ENCODE measurements around the gene KCNIP4. TPM values are rescaled to one million over a fixed set of nuclear protein-coding genes. Genes with fewer than 3 reads are reported as not detected.
"Not testable (repeated sequence)": the region's sequence is repeated elsewhere in the genome, so short reads cannot be mapped to it uniquely, and the experiment has no call there.

Gene KCNIP4
- total RNA-seq, 4 donors from 2014 or later, result not detected

DNA sequence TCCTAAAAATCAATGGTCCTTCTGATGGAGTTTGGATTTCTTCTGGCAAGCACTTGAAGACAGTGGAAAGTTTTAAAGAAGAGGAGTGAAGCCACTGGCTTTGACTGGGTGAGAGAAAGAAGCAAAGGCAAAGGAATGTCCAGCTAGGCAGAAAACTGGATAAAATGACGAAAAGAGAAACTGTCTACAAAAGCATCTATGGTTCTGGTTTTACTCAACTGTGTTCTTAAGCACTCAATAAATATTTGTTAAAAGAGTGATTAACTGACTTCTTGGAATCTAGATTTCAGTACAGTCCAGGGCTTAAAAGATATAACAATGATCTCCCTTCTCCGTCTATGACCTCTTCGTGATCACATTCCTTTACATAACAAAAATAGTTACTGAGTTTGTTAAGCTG lies 1195.9 kb downstream of the KCNIP4 start:
- DNase-seq (ENCODE audit: low spot score in 2 of 2), result no peak
- Histone ChIP-seq H3K4me3 (no peak overlapping the region), H3K36me3 (peaks cover 0 to 22% (median 0%) of the 10 kb centered on the region in 3 donors), H3K4me1 (no peaks in the 10 kb centered on the region), H3K27ac (no peak overlapping the region), H3K27me3 (no peaks in the 10 kb centered on the region), H3K9me3 (no peaks in the 10 kb centered on the region)
- TF ChIP-seq EP300 (IDR thresholded peaks at IDR 0.05) (no peak), POLR2A (IDR thresholded peaks at IDR 0.05) (no peak)
- TF ChIP-seq, protein P1, sequence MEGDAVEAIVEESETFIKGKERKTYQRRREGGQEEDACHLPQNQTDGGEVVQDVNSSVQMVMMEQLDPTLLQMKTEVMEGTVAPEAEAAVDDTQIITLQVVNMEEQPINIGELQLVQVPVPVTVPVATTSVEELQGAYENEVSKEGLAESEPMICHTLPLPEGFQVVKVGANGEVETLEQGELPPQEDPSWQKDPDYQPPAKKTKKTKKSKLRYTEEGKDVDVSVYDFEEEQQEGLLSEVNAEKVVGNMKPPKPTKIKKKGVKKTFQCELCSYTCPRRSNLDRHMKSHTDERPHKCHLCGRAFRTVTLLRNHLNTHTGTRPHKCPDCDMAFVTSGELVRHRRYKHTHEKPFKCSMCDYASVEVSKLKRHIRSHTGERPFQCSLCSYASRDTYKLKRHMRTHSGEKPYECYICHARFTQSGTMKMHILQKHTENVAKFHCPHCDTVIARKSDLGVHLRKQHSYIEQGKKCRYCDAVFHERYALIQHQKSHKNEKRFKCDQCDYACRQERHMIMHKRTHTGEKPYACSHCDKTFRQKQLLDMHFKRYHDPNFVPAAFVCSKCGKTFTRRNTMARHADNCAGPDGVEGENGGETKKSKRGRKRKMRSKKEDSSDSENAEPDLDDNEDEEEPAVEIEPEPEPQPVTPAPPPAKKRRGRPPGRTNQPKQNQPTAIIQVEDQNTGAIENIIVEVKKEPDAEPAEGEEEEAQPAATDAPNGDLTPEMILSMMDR (IDR thresholded peaks at IDR 0.05), result no peak
- WGBS, 2 donors, result 74 to 78% methylated on average over 3 of the region's 3 CpGs

DNA sequence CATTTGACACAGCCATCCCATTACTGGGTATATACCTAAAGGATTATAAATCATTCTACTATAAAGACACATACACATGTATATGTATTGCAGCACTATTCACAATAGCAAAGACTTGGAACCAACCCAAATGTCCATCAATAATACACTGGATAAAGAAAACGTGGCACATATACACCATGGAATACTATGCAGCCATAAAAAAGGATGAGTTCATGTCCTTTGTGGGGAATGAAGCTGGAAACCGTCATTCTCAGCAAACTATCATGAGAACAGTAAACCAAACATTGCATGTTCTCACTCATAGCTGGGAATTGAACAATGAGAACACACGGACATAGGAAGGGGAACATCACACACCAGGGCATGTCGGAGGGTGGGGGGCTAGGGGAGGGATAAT lies 1202.6 kb downstream of the KCNIP4 start:
- not testable (repeated sequence) for H3K4me1 ChIP-seq; H3K27ac ChIP-seq; H3K4me3 ChIP-seq; DNase-seq (ENCODE audit: low spot score in 2 of 2); H3K27me3 ChIP-seq
- 87 to 94% methylated on average over 4 of the region's 4 CpGs for WGBS, 2 donors
- Histone ChIP-seq H3K36me3 (peaks cover 0 to 20% (median 0%) of the 10 kb centered on the region in 3 donors), H3K9me3 (peaks cover 0 to 40% (median 5%) of the 10 kb centered on the region in 4 donors)

DNA sequence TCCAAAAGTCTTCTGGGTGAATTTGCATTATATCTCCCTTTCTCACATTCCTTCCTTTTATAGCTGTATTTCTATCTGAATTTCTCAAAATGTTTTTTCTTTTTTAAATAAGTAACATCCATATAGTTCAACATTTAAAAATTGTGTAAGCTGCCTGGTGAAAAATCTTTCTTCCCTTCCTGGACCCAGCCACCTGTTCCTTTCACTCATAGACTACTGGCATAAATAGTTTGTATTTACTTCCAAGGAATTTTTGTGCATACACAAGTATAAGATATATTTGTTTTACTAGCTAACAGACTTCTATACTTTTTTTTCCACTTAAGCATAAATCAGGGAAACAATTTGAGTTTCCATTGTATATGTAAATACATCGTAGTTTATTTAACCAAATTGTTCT lies 1212.6 kb downstream of the KCNIP4 start:
- 97 to 98% methylated on average over 1 of the region's 1 CpG for WGBS, 2 donors
- Histone ChIP-seq H3K4me1 (no peaks in the 10 kb centered on the region), H3K27me3 (no peaks in the 10 kb centered on the region), H3K36me3 (peaks cover 0 to 85% (median 4%) of the 10 kb centered on the region in 3 donors), H3K27ac (no peak overlapping the region), H3K9me3 (peaks cover 0 to 20% (median 2%) of the 10 kb centered on the region in 4 donors), H3K4me3 (no peak overlapping the region)
- TF ChIP-seq, protein P1 (IDR thresholded peaks at IDR 0.05), result no peak
- TF ChIP-seq EP300 (IDR thresholded peaks at IDR 0.05) (no peak), POLR2A (IDR thresholded peaks at IDR 0.05) (no peak)
- no peak for DNase-seq (ENCODE audit: low spot score in 2 of 2)

DNA sequence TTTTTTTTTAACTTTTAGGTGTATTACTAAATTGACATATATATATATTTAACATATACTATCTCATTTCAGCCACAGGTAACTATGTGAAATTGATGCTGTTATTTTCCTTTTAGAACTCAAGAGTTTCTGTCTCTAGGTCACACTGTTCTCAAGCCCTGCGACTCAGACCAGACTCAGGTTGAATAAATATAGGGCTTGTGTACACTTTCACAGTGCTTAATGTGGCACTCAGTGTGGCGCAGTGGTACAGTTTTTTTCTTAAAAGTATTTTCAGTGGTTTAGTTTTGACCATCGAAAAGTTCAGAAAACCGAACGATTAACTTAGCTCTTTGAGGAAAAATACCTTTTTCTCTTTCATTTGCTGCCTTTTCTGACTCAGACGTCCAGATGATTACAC lies 1223.7 kb downstream of the KCNIP4 start:
- Histone ChIP-seq H3K27me3 (no peaks in the 10 kb centered on the region), H3K9me3 (peaks cover 0 to 25% (median 0%) of the 10 kb centered on the region in 4 donors), H3K4me3 (no peak overlapping the region), H3K27ac (no peak overlapping the region), H3K36me3 (peaks cover 8 to 98% (median 11%) of the 10 kb centered on the region in 3 donors), H3K4me1 (no peaks in the 10 kb centered on the region)
- no peak for DNase-seq (ENCODE audit: low spot score in 2 of 2)
- WGBS, 2 donors, result 78 to 94% methylated on average over 6 of the region's 6 CpGs
- TF ChIP-seq POLR2A (IDR thresholded peaks at IDR 0.05) (no peak), EP300 (IDR thresholded peaks at IDR 0.05) (no peak)
- TF ChIP-seq, protein P1 (IDR thresholded peaks at IDR 0.05), result no peak

DNA sequence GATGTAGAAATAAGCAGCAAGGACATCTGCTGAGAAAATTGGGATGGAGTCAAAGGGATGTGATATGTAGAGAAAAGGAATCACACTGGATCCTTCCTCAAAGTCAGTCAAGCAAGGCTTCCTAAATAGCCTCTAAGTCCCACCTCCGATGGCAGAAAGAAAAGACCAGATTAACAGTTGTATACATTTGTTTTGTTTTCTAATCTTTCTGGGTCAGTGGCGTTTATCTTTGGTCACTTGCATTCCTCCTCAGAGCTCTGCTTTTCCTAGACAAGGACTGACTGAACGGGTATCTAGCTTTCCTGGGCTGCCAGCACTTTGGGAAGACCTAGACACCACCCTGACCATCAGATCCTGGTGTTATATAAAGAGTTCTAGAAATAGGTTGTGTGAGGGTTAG lies 1225.1 kb downstream of the KCNIP4 start:
- H3K9me3 ChIP-seq, result peaks cover 0 to 25% (median 0%) of the 10 kb centered on the region in 4 donors
- no peak for DNase-seq (ENCODE audit: low spot score in 2 of 2)
- no peak for TF ChIP-seq EP300 (IDR thresholded peaks at IDR 0.05)
- TF ChIP-seq, protein P1 (IDR thresholded peaks at IDR 0.05), result no peak
- TF ChIP-seq POLR2A (IDR thresholded peaks at IDR 0.05), result no peak
- H3K27me3 ChIP-seq, result no peaks in the 10 kb centered on the region
- no peak overlapping the region for H3K27ac ChIP-seq
- H3K36me3 ChIP-seq, result peaks cover 8 to 96% (median 11%) of the 10 kb centered on the region in 3 donors
- H3K4me3 ChIP-seq, result no peak overlapping the region
- no peaks in the 10 kb centered on the region for H3K4me1 ChIP-seq
- WGBS, 2 donors, result 89 to 91% methylated on average over 3 of the region's 3 CpGs

DNA sequence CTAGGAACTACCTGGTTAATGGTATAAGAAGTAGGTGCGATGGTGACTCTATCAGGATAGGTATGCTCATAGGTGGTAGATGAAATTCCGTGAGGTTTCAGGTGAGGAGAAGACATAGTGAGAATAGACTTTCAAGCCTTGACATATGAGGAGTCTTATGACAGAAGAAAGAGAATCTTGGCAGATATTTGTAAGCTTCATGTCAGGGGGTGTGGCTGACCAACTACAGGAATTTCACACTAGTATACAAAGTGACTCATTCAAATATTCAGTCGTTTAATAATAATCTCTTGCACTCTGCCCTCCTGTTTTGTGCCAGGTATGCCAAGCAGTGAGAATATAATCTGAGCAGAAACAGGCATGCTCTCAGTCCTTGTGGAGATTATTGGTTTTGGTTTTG lies 1225.6 kb downstream of the KCNIP4 start:
- no peak for DNase-seq (ENCODE audit: low spot score in 2 of 2)

More for the DNA sequence above, 1225.6 kb downstream of the KCNIP4 start:
- Histone ChIP-seq H3K4me3 (no peak overlapping the region), H3K27ac (no peak overlapping the region), H3K27me3 (no peaks in the 10 kb centered on the region), H3K9me3 (peaks cover 0 to 25% (median 0%) of the 10 kb centered on the region in 4 donors), H3K4me1 (no peaks in the 10 kb centered on the region), H3K36me3 (peaks cover 8 to 95% (median 11%) of the 10 kb centered on the region in 3 donors)
- WGBS, 2 donors, result 73 to 92% methylated on average over 3 of the region's 3 CpGs
- TF ChIP-seq POLR2A (IDR thresholded peaks at IDR 0.05) (no peak), EP300 (IDR thresholded peaks at IDR 0.05) (no peak)
- TF ChIP-seq, protein P1 (IDR thresholded peaks at IDR 0.05), result no peak

All from tibial nerve (tissue), 4 donors.